ENCODE results near the gene SNHG17. TPM values are rescaled to one million over a fixed set of nuclear protein-coding genes. Genes with fewer than 3 reads are reported as not detected.

The SNHG17 gene
- total and polyA plus RNA-seq, 2 donors (not counting 1 experiment from before 2014, with no cell fraction given): 49.6 to 78.0 TPM

DNA sequence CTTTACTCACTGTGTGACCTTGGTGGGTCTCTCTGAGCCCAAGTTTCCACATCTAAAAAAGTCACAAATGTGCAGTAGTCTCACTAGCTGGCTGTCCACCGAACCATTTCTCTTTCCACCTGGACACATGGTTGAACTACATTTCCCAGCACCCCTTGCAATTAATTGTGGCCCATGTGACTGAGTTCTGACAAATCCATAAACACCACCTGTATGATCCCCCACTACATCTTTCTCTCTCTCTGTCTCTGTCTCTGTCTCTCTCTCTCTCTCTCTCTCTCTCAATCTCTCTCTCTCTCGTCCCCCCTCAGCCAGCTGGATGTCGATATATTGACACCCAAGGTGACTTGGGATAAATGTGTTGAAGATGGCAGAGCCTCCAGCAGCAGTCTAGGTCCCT lies 42.8 kb downstream of the SNHG17 start:
- H3K27me3 ChIP-seq (replicated peaks in 1 of 4; ENCODE audit: control extremely low read depth in 1 of 4, control insufficient read depth in 3 of 4, insufficient read depth in 4 of 4, low read length in 3 of 4): peaks cover 0 to 6% (median 2%) of the 10 kb centered on the region in 4 experiments
- TF ChIP-seq EZH2 (IDR thresholded peaks at IDR 0.05; ENCODE audit: borderline replicate concordance, insufficient read depth, low read depth, low read length, poor library complexity, severe bottlenecking) (no peak), CTCF (IDR thresholded peaks at IDR 0.05) (no peak)
- POLR2A ChIA-PET: no interaction called here

DNA sequence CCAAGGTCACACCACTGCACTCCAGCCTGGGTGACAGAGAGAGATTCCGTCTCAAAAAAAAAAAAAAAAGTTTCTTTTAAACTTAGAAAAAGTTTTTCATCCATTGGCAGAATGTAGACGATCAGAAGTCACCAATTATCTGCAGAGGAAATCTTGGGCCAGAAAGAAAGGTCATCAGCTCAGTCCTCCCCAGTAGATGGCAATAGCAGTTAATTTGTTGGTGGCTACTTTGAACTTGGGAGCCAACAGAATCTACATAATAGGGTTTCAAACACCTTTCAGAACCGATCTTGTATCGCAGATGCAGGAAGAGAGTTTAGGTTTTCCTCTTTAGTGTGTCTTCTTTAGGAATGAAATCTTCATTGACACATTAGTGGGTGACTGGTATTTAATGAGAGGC lies 47.2 kb downstream of the SNHG17 start:
- CTCF ChIA-PET: no interaction called here
- 60% methylated on average over 2 of the region's 4 CpGs for WGBS (ENCODE audit: insufficient coverage)

More for the DNA sequence above, 42.8 kb downstream of the SNHG17 start:
- 100% methylated on average over 1 of the region's 3 CpGs for WGBS (ENCODE audit: insufficient coverage)
- Histone ChIP-seq H3K4me3 (ENCODE audit: control extremely low read depth in 1 of 5, extremely low read depth in 1 of 5, insufficient read depth in 1 of 5, low read depth in 2 of 5, low read length in 4 of 5) (no peak overlapping the region), H2AFZ (ENCODE audit: insufficient read depth, low read depth, low read length, poor library complexity, severe bottlenecking) (peak overlapping the region; percentile 27), H4K20me1 (ENCODE audit: control insufficient read depth, insufficient read depth, low read length, poor library complexity, severe bottlenecking) (no peaks in the 10 kb centered on the region), H3K36me3 (replicated peaks in 1 of 2; ENCODE audit: control extremely low read depth in 1 of 2, control insufficient read depth in 1 of 2, extremely low read depth in 1 of 2, insufficient read depth in 2 of 2, low read length in 1 of 2) (no peaks in the 10 kb centered on the region), H3K79me2 (ENCODE audit: control insufficient read depth, insufficient read depth, low read length) (no peaks in the 10 kb centered on the region), H3K4me2 (replicated peaks; ENCODE audit: low read depth, low read length, poor library complexity, severe bottlenecking) (no peak overlapping the region), H3K4me1 (ENCODE audit: control insufficient read depth in 2 of 2, insufficient read depth in 2 of 2, low read length in 2 of 2) (no peaks in the 10 kb centered on the region), H3K9ac (ENCODE audit: low read length) (no peak overlapping the region), H3K9me3 (ENCODE audit: control extremely low read depth in 1 of 3, control insufficient read depth in 2 of 3, insufficient read depth in 1 of 3, low read length in 2 of 3) (no peaks in the 10 kb centered on the region), H3K27ac (ENCODE audit: low read length in 2 of 2) (no peak overlapping the region)
- ATAC-seq (ENCODE audit: low read depth) (no peak), DNase-seq (no peak)
- CTCF ChIA-PET: no interaction called here
- no peaks in the 10 kb centered on the region for H3K9me3 Mint-ChIP-seq (ENCODE audit: insufficient read depth)
- H3K27me3 Mint-ChIP-seq: peaks cover 3% of the 10 kb centered on the region
- no peaks in the 10 kb centered on the region for H3K4me1 Mint-ChIP-seq
- H3K4me3 Mint-ChIP-seq: no peak overlapping the region
- intact Hi-C loops (cut with micrococcal nuclease): no loop called here
- no peak overlapping the region for H3K27ac Mint-ChIP-seq

More for the DNA sequence above, 47.2 kb downstream of the SNHG17 start:
- Mint-ChIP-seq H3K4me1 (no peaks in the 10 kb centered on the region), H3K27ac (no peak overlapping the region), H3K27me3 (peaks cover 16% of the 10 kb centered on the region), H3K9me3 (ENCODE audit: insufficient read depth) (no peaks in the 10 kb centered on the region), H3K4me3 (no peak overlapping the region)
- H3K9me3 ChIP-seq (ENCODE audit: control extremely low read depth in 1 of 3, control insufficient read depth in 2 of 3, insufficient read depth in 1 of 3, low read length in 2 of 3): peaks cover 1 to 7% (median 6%) of the 10 kb centered on the region in 3 donors
- H3K4me2 ChIP-seq (replicated peaks; ENCODE audit: low read depth, low read length, poor library complexity, severe bottlenecking): no peak overlapping the region
- H3K27me3 ChIP-seq (replicated peaks in 1 of 4; ENCODE audit: control extremely low read depth in 1 of 4, control insufficient read depth in 3 of 4, insufficient read depth in 4 of 4, low read length in 3 of 4): peaks cover 0 to 11% (median 2%) of the 10 kb centered on the region in 4 experiments
- H2AFZ ChIP-seq (ENCODE audit: insufficient read depth, low read depth, low read length, poor library complexity, severe bottlenecking): no peak overlapping the region
- ATAC-seq (ENCODE audit: low read depth) (no peak), DNase-seq (no peak)
- H4K20me1 ChIP-seq (ENCODE audit: control insufficient read depth, insufficient read depth, low read length, poor library complexity, severe bottlenecking): no peaks in the 10 kb centered on the region
- no peak overlapping the region for H3K4me3 ChIP-seq (ENCODE audit: control extremely low read depth in 1 of 5, extremely low read depth in 1 of 5, insufficient read depth in 1 of 5, low read depth in 2 of 5, low read length in 4 of 5)
- H3K79me2 ChIP-seq (ENCODE audit: control insufficient read depth, insufficient read depth, low read length): no peaks in the 10 kb centered on the region
- H3K4me1 ChIP-seq (ENCODE audit: control insufficient read depth in 2 of 2, insufficient read depth in 2 of 2, low read length in 2 of 2): no peaks in the 10 kb centered on the region
- intact Hi-C loops (cut with micrococcal nuclease): no loop called here
- TF ChIP-seq CTCF (IDR thresholded peaks at IDR 0.05) (no peak), EZH2 (IDR thresholded peaks at IDR 0.05; ENCODE audit: borderline replicate concordance, insufficient read depth, low read depth, low read length, poor library complexity, severe bottlenecking) (no peak)
- H3K36me3 ChIP-seq (replicated peaks in 1 of 2; ENCODE audit: control extremely low read depth in 1 of 2, control insufficient read depth in 1 of 2, extremely low read depth in 1 of 2, insufficient read depth in 2 of 2, low read length in 1 of 2): no peaks in the 10 kb centered on the region
- no peak overlapping the region for H3K27ac ChIP-seq (ENCODE audit: low read length in 2 of 2)
- H3K9ac ChIP-seq (ENCODE audit: low read length): no peak overlapping the region
- POLR2A ChIA-PET: no interaction called here

Measured in B cell (primary cell).